Femur (tissue), 1 donor: ENCODE data around the gene MFAP2.
"Not testable (repeated sequence)": the region's sequence is repeated elsewhere in the genome, so short reads cannot be mapped to it uniquely, and the experiment has no call there.

ENCODE experiments used
- DNase-seq: peaks from one replicate; pipeline ENCODE4 v3.0.0-alpha.2; 2017

Gene MFAP2

DNA sequence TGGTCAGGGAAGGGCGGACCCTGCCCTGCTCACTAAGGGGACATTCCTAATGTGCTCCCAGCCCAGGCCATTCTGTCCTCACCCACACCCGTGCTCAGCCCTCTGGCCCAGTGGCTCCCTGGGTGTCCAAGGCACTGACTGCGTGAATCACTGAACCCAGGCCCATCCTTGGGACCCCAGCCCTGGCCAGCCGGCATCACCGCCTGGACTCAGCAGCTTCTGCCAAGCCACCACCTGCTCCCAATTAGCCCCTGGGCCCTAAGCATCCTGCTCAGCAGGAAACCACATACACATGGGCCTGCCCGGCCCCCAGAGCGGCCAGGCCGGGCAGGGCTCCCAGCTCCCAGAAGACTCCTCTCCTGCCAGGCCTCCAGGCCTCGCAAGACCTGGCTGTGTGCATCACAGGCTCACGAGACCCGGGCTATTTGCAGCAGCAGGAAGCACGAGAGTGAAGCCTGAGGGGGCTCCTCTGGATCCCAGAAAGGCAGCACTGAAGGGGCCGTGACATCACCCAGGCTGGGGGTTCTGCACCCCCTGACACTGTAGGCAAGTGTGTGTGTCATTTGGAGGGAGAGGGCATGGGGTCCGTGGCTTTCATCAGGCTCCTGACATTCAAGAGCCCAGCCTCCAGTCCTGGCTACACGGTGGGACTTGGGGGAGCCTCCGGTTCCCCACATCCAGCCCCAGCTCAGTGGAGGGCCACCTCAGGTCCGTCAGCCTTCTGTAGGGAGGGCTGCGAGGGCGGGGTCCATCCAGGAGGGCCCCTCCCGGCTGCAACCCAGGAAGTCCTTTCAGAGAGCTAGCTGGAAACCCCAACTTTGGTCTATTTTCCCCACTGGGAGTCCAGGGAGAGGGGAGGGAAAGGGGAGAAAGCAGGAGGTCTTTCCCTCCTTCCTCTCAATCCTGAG lies 1.6 kb downstream of the MFAP2 start:
- DNase-seq = peak; percentile 71

DNA sequence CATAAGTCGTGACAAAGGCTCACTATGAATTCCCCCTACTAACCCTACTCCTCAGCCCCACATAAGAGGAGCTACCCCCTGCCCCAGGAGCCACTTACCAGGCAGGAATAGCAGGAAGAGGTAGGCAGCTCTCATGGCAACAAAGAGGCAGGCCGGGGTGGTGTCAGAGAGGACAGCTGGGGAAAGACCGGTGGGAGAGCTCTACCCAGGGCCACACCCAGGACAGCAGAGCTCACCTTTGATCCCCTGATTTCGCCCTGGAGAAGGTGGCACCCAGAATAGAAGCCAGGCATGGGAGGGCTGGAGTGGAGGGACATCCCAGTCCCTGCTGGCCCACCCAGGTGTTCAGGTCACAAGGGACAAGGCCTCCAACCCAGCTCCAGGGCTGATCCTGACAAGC lies 2.3 kb downstream of the MFAP2 start:
- DNase-seq = no peak

DNA sequence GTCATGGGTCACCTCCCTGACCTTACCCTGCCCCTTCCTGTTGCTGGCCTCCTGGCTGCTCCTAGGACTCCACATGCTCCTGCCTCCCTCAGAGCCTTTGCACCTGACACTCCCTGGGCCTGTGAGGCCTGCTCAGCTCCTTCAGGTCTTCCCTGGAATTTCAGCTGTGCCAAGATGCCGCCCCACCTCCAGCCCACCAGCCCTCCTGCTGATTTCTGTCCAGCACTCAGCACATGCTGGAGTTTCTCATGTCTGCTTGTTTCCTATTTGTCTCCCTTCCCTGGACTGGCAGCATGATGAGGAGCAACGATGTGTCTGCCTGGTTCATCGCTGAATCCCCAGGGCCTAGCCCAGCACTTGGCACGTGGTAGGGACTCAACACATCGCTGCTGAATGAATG lies 3.0 kb downstream of the MFAP2 start:
- DNase-seq = no peak

DNA sequence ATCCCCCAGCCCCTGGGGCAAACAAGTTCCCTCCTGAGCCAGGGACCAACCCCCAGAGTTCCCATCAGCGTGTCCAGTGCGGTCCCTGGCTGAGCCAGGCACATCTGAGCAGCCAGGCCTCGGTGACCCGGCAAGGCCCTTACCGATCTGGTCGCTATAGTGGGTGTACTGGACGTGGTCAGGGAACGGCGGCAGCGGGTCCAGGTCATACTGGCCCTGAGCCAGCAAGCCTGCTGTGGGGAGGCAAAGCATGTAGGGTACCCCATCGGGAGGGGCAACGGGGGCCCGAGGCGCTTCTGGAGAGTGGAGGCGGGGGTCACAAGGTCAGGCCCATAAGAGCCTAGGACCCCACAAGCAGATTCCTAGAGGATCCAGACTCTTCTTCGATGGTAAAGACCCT lies 3.5 kb downstream of the MFAP2 start:
- DNase-seq = no peak

DNA sequence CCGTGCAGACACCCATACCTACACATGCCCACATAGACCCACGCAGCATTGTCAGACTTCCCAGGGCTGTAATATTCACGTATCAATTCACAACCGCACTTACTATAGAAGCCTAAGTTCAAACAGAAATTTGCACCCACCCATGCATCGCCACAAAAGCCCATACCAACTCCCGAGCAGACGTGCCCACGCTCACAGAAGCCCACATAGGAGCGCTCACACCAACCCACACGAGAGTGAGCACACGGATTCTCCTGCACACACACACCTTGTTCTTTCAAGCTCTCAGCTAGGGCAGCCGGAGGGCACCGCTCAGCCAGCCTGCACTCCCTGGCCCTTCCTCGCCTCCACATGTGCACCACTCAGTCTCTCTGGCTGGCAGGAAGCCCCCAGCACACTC lies 4.6 kb downstream of the MFAP2 start:
- DNase-seq = no peak

DNA sequence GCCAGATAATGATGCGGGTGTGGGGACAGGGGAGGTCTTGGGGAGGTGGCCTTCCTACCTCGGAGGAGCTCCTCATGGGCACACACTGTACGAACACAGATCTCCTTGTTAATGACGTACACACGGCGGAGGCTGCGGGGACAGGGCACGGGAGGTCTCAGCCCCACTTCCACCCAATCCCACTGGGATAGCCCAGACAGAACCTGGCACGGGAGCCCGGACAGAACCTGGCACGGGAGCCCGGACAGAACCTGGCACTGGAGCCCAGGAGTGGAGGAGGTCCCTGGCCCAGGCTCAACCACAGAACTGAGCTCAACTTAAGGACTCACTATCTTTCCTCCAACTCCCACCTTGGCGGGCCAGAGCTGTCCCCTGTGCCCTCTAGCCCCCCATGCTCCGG lies 5.2 kb downstream of the MFAP2 start:
- DNase-seq = no peak

DNA sequence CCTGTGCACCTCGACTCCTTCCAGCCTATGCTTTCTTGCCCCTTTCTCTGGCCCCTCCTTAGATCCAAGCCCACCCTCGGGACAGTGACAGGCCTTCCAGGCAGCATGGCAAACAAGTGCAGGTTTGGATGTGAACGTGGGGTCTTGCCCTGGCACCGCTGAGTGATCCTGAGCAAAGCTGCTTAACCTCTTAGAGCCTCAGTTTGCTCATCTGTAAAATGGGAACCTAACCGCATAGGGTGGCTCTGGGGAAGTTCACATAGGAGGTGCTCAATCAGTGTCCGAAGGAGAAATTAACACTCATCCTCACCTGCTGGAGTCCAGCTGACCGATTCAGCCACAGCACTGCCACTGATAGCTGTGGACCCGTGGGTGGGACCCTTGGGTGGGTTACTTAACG lies 7.2 kb downstream of the MFAP2 start:
- no peak for DNase-seq

DNA sequence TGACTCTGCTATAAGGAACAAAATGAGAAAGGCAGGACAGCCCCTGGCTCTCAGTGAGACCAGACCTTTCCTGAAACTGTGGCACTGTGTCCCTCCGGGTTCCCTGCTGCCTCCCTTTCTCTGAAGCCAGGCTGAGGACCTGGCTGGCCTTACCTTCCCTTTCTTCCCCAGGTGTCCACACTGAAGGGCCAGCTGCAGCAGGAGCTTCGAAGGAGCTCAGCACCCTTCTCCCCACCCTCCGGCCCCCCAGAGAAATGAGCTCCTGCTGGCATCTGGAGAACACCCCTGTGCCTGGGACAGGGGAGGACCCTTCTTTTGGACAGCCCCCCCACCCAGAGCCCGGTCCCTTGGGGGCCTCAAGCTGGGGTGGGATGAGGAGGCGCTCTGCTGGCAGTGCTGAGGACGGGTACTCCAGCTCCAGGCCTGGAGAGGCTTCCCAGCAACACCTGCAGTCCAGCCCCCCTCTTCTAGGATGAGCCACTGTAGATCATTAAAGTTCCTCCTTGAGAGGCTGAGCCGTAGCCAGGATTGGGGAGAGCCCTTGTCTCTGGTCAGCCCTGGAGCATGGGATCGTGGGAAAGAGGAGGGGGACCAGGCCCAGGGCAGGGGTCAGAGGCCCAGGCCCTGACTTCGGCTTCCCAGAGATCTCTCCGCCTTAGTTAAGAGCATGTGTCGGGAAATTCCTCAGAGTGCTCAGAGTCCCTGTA lies 8.1 kb downstream of the MFAP2 start:
- DNase-seq = no peak

DNA sequence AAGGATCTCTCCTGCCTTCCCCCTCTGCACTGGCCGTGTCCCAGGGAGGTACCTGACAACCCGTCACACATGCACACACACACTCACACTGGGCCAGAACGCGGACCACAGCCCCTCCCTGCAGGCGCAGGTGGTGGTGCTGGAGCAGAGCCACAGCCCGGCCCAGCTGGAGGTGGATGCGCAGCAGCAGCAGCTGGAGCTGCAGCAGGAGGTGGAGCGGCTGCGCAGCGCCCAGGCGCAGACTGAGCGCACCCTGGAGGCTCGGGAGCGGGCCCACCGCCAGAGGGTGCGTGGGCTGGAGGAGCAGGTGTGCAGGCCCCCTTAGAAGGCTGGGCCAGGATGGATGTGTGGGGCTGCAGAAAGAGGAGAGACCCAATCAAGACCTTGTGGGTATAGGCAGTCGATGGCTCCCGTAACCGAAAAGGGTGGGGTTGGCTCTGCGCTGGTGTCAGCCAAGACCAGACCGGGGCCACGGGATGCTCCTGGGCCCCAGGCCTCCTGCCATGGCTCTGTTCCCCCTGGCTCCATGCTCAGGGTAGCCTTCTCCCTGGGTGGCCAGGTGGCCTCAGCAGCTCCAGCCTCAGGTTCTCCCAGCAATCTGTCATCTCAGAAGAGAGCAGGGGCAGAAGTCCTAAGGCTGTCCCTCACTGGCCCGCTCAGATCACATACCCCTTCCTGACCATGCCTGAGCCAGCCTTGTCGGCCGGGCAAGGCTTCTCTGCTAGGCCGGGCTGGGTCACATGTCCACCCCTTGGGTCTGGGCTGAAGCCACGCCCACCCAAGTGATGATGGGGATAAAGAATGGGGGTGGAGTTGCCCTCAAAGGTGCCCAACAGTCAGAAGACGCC lies 8.9 kb downstream of the MFAP2 start:
- no peak for DNase-seq

DNA sequence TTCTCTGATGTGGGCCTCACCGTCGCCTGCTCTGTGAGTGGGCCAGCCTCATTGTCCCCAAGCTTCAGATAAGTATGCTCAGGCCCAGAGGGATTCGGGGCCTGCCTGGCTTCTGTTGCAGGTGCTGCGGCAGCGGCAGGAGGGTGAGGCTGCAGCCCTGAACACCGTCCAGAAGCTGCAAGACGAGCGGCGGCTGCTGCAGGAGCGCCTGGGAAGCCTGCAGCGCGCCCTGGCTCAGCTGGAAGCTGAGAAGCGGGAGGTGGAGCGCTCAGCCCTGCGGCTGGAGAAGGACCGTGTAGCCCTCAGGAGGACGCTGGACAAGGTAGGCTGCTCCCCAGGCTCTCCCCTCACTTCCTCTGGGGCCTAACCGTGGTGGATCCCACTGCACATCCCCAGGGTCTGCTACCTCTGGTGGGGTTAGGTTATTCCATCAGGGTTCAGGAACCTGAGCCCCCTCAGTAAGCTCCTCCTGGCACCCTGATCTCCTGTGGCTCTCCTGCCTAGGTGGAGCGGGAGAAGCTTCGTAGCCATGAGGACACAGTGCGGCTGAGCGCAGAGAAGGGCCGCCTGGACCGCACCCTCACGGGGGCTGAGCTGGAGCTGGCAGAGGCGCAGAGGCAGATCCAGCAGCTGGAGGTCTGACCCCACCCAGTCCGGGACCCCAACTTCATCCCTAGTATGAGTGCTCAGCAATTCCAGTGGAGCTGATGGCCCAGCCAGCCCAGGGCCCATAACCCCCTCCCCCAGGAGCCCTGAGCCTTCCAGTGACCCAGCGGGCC lies 10.1 kb downstream of the MFAP2 start:
- DNase-seq = no peak

DNA sequence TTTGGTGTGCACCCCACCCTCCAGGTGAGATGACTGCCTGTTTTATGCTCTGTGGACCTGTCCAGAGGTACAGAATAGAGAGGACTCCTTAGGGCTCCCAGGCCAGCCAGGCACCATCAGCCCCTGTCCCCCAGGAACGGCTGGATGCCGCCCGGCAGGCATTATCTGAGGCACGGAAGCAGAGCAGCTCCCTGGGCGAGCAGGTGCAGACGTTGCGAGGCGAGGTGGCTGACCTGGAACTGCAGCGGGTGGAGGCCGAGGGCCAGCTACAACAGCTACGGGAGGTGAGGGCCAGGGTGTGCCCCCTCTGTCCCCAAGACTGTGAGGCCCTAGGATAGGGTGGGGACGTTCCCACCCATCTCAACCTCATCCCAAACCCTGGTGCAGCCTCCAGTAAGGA lies 10.8 kb downstream of the MFAP2 start:
- no peak for DNase-seq

DNA sequence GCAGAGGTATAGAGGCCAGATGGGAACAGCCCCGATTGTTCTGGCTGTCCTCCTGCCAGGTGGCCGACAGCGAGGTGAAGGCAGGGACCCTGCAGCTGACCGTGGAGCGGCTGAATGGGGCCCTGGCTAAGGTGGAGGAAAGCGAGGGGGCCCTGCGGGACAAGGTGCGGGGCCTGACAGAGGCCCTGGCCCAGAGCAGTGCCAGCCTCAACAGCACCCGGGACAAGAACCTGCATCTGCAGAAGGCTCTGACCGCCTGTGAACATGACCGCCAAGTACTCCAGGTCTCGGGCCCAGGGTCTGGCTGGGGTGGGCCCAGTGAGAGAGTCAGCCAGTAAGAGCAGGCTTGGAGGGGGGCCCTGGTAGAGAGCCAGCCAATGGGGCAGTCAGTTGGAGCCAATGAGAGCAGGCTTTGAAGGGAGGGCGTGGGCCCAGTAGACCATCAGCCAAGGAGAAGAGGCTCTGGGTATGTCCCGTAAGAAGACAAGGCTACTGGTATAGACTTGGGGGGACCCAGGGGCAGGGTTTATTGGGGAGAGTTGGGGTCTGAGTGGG lies 11.3 kb downstream of the MFAP2 start:
- DNase-seq = peak; percentile 64

DNA sequence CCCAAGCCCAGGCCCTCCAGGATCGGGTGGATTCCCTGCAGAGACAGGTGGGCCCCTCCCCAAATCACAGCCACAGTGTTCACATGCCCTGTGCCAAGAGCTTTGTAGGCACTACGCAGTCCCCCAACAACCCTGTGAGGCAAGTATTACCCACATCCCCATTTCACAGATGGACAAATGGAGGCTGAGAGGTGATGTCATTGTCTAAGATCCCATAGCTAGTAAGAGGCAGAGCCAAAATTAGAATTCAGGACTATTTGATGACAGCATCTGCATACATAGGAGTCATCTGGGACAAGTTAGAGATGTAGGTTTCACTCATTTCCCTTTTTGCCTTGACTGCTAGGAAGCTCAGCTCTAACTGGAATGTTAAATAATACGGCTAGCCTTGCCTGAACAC lies 12.0 kb downstream of the MFAP2 start:
- no peak for DNase-seq

DNA sequence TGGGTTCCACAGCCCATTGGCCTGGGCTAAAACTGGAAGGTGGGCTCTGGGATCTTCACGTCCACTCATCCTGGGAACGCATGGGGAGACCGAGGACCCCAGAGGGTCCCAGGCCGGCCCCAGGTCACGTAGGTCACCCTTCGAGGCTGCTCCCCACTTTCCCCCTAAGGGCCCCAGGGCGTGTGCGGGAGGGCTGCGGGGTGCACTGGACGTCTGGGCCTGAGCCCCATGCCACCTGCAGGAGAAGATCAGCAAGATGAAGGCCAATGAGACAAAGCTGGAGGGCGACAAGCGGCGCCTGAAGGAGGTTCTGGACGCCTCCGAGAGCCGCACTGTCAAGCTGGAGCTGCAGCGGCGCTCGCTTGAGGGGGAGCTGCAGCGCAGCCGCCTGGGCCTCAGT lies 12.5 kb downstream of the MFAP2 start:
- DNase-seq = no peak

DNA sequence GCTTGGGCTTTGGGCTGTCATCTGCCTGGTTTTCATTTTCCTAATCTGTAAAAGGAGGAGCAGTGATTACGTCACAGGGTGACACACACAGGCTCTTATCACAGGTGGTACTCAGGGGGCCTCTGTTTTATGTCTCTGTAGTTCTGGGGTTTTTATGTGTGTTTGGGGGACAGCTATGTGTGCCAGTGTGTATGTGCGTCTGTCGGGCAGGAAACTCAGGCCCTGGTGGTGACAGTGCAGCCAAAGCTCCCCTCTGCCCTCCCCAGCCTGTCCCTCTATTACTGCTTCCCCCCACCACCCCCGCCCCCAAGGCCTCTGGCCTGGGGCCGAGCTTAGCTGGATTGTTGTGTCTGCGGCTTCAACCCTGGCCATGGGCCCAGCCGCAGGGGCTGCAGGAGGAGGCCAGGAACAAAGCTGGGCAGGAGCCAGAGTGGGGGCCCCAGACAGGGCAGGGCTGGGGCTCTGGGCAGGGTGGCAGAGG lies 13.3 kb downstream of the MFAP2 start:
- peak; percentile 87 for DNase-seq

DNA sequence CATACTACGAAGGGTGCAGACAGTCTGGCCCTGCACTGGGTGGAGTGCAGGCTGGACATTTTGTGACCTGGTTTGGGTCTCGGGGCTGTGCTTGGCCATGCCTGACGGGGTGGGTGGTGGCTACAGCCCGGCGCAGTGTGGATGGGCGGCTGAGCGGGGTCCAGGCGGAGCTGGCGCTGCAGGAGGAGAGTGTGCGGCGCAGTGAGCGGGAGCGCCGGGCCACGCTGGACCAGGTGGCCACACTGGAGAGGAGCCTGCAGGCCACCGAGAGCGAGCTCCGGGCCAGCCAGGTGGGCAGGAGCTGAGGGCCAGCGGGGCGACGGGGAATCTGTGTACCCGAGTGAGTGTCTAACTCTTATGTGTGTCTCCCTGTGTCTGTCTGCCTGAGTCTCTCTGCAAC lies 14.1 kb downstream of the MFAP2 start:
- no peak for DNase-seq

DNA sequence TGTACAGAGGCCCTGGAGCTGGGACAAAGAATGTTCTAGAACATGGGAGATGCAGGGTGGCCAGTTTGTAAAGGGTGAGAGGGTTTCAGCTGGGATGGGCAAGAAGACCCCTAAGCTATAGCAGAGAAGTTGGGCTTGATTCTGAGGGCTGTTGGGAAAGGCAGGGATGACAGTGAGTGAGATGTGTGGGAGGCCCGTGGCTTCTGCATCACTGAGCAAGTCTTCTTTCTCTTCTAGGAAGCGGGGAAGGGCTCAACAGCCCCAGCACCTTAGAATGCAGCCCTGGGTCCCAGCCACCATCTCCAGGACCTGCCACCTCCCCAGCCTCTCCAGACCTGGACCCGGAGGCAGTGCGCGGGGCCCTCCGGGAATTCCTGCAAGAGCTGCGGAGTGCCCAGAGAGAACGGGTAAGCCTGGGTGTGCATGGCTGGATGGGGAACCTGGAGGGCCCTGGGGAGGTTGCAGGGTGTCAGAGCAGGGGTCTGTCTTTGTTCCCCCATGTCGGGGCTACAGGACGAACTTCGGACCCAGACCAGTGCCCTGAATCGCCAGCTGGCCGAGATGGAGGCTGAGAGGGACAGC lies 14.8 kb downstream of the MFAP2 start:
- no peak for DNase-seq

DNA sequence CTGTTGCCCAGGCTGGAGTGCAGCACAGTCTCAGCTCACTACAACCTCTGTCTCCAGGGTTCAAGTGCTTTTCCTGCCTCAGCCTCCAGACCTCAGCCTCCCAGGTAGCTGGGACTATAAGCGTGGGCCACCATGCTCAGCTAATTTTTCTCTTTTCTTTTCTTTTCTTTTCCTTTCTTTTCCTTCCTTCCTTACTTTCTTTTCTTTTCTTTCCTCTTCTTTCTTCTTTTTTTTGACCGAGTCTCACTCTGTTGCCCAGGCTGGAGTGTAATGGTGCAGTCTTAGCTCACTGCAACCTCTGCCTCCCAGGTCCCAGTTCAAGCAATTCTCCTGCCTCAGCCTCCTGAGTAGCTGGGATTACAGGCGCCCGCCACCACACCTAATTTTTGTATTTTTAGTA lies 16.3 kb downstream of the MFAP2 start:
- not testable (repeated sequence) for DNase-seq

DNA sequence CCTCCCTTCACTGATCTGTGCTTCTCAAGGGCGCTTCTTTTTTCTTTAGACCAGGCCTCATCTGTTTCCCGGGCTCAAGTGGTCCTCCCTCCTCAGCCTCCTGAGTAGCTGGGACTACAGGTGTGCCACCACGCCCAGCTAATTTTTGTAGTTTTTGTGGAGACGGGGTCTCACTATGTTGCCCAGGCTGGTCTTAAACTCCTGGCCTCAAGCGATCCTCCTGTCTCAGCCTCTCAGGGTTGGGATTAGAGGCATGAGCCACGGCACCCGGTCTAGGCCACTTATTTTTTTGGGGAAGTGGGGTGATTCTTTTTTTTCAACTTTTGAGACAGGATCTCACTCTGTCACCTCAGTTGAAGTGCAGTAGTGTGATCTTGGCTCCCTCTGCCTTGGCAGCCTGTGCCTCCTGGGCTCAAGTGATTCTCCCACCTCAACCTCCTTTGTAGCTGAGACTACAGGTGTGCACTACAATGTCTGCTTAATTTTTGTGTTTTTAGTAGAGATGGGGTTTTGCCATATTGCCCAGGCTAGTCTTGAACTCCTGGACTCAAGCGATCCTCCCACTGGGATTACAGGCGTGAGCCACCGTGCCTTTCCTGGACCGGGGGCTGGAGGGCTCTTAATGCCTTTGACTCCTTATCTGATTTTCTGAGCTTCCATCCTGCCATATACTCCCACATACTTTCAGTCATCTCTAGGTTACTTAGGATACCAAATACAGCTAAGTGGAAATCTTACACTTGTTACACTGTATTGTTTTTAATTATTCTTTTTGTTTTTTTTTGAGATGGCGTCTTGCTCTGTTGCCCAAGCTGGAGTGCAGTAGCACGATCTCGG lies 18.9 kb downstream of the MFAP2 start:
- DNase-seq = no peak

DNA sequence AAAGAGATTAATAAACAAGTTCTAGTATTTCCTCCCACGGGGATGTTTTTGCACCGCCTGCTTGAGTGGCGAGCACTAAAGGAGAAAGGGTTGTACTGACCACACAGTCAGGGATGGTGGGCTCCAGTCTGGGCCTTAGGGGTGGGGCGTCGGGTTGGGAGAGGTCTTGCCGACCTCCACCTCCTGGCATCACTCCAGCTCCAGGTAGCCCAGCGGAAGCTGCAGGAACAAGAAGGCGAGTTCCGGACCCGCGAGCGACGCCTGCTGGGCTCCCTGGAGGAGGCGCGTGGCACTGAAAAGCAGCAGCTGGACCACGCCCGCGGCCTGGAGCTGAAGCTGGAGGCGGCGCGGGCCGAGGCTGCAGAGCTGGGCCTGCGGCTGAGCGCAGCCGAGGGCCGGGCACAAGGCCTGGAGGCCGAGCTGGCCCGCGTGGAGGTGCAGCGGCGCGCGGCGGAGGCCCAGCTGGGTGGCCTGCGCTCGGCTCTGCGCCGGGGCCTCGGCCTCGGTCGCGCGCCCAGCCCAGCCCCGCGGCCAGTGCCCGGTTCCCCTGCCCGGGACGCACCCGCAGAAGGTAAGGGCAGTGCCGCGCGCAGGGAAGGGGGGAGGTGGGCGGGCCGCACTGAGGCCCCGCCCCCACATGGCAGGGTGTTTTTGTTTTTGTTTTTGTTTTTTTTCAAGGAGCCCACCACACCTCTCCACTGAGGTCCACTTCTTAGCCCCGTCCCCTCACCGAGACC lies 19.7 kb downstream of the MFAP2 start:
- DNase-seq = peak; percentile 89
